ENCODE results near the gene PRPF38B.

GRCh38 chr1:108717774-108718316 lies 25.7 kb downstream of the PRPF38B start:
- no peak for TF ChIP-seq CTCF (IDR thresholded peaks at IDR 0.05 in 2 of 3, conservative IDR thresholded peaks at IDR 0.05 in 1 of 3; ENCODE audit: borderline replicate concordance in 1 of 3, insufficient read depth in 1 of 3, low read depth in 2 of 3, low read length in 2 of 3)
- TF ChIP-seq FOSL1 (IDR thresholded peaks at IDR 0.05; ENCODE audit: low read depth): no peak
- TF ChIP-seq EZH2phosphoT487 (IDR thresholded peaks at IDR 0.05; ENCODE audit: borderline replicate concordance): no peak
- no peak for TF ChIP-seq POLR2A (IDR thresholded peaks at IDR 0.05; ENCODE audit: borderline replicate concordance, extremely low read depth, insufficient read depth, insufficient read length)
- no peak for TF ChIP-seq RAD21 (IDR thresholded peaks at IDR 0.05; ENCODE audit: low read depth)
- no peak for TF ChIP-seq SP1 (IDR thresholded peaks at IDR 0.05; ENCODE audit: low read depth)
- no peak for TF ChIP-seq ELF1 (IDR thresholded peaks at IDR 0.05; ENCODE audit: borderline replicate concordance, low read depth)
